CMK (cell line): ENCODE results near the gene NSUN7.
"Not testable (repeated sequence)": the region's sequence is repeated elsewhere in the genome, so short reads cannot be mapped to it uniquely, and the experiment has no call there.

Experiments used
- DNase-seq: peaks from one replicate; pipeline ENCODE4 v3.0.0-alpha.2; 2010; ENCODE audit warnings: low read depth

Gene NSUN7

GRCh38 chr4:40737879-40738278 lies 11.9 kb upstream of the NSUN7 start:
- DNase-seq, result no peak

GRCh38 chr4:40739347-40739746 lies 10.4 kb upstream of the NSUN7 start:
- DNase-seq, result no peak

- no peak for DNase-seq
These were observed 5.5 kb upstream of the NSUN7 start for GRCh38 chr4:40744218-40744617.

- no peak for DNase-seq
These were observed 4.3 kb upstream of the NSUN7 start for GRCh38 chr4:40745285-40745984.

- no peak for DNase-seq
These were observed 2.4 kb upstream of the NSUN7 start for GRCh38 chr4:40747207-40747835.

- no peak for DNase-seq
These were observed 905 bp downstream of the NSUN7 start for GRCh38 chr4:40750461-40751258.

GRCh38 chr4:40755616-40756015 lies 5.9 kb downstream of the NSUN7 start:
- no peak for DNase-seq

- DNase-seq, result no peak
These were observed 13.5 kb downstream of the NSUN7 start for GRCh38 chr4:40763228-40763716.

GRCh38 chr4:40769266-40769665 lies 19.5 kb downstream of the NSUN7 start:
- no peak for DNase-seq

- DNase-seq, result no peak
These were observed 28.3 kb downstream of the NSUN7 start for GRCh38 chr4:40778090-40778489.

- no peak for DNase-seq
These were observed 33.1 kb downstream of the NSUN7 start for GRCh38 chr4:40782876-40783275.

- DNase-seq, result no peak
These were observed 36.0 kb downstream of the NSUN7 start for GRCh38 chr4:40785727-40786126.

GRCh38 chr4:40788331-40788730 lies 38.6 kb downstream of the NSUN7 start:
- DNase-seq, result no peak

- no peak for DNase-seq
These were observed 39.3 kb downstream of the NSUN7 start for GRCh38 chr4:40789031-40789430.

- no peak for DNase-seq
These were observed 40.0 kb downstream of the NSUN7 start for GRCh38 chr4:40789771-40790170.

- no peak for DNase-seq
These were observed 50.3 kb downstream of the NSUN7 start for GRCh38 chr4:40800064-40800463.

- no peak for DNase-seq
These were observed 54.8 kb downstream of the NSUN7 start for GRCh38 chr4:40804598-40804997.

- DNase-seq, result no peak
These were observed 59.2 kb downstream of the NSUN7 start for GRCh38 chr4:40808926-40809457.

- DNase-seq, result no peak
These were observed 62.2 kb downstream of the NSUN7 start for GRCh38 chr4:40811956-40812355.

GRCh38 chr4:40812386-40812785 lies 62.6 kb downstream of the NSUN7 start:
- DNase-seq, result no peak

GRCh38 chr4:40812856-40813255 lies 63.1 kb downstream of the NSUN7 start:
- no peak for DNase-seq

GRCh38 chr4:40817157-40817556 lies 67.4 kb downstream of the NSUN7 start:
- not testable (repeated sequence) for DNase-seq

GRCh38 chr4:40820101-40820500 lies 70.3 kb downstream of the NSUN7 start:
- DNase-seq, result no peak
